ENCODE results near the gene SLC24A4. TPM values are rescaled to one million over a fixed set of nuclear protein-coding genes. Genes with fewer than 3 reads are reported as not detected.

SLC24A4 gene
- total RNA-seq, 4 donors from 2014 or later = 6.9 to 15.1 (median 8.3) TPM

DNA sequence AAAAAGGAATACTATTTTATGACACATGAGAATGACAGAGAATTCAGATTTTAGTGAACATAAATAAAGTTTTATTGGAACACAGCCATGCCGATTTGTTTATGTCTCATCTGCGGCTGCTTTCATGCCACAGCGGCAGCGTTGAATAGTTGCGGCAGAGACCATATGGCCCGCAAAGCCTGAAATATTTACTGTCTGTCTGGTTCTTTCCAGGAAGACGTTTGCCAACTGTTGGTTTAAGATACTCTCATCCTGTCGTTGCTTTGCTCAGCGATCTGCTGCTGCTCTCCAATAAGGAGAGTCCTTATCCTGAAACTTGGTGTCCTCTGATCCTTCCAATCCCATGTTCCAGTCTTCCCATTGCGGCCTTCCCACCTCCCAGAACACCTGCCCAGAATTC, 89.9 kb downstream of the SLC24A4 start:
- 85 to 86% methylated on average over 10 of the region's 10 CpGs for WGBS, 2 donors
- no peak overlapping the region for H3K27ac ChIP-seq
- TF ChIP-seq POLR2A (IDR thresholded peaks at IDR 0.05) (no peak), EP300 (IDR thresholded peaks at IDR 0.05) (no peak)
- TF ChIP-seq, protein P1, sequence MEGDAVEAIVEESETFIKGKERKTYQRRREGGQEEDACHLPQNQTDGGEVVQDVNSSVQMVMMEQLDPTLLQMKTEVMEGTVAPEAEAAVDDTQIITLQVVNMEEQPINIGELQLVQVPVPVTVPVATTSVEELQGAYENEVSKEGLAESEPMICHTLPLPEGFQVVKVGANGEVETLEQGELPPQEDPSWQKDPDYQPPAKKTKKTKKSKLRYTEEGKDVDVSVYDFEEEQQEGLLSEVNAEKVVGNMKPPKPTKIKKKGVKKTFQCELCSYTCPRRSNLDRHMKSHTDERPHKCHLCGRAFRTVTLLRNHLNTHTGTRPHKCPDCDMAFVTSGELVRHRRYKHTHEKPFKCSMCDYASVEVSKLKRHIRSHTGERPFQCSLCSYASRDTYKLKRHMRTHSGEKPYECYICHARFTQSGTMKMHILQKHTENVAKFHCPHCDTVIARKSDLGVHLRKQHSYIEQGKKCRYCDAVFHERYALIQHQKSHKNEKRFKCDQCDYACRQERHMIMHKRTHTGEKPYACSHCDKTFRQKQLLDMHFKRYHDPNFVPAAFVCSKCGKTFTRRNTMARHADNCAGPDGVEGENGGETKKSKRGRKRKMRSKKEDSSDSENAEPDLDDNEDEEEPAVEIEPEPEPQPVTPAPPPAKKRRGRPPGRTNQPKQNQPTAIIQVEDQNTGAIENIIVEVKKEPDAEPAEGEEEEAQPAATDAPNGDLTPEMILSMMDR (IDR thresholded peaks at IDR 0.05) = no peak

DNA sequence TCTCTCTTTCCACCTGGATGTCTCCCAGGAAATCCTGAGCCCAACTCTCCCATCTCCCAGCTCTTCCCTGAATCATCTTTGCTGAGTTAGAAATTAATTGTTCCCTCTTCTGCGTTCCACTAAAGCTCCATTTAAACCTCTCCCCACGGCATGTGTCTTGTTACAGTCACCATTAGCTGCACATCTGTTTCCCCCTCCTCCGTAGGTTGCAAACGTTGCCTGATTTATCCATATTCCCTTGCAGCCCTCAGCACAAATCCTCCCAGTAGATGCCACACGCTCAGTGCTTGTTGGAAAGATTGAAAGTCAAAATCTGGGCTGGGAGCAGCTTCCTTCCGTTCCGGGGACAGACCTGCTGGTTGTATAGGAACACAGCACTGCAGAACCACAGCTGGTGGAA, 90.4 kb downstream of the SLC24A4 start:
- no peaks in the 10 kb centered on the region for H3K36me3 ChIP-seq
- 55 to 60% methylated on average over 7 of the region's 7 CpGs for WGBS, 2 donors
- H3K4me1 ChIP-seq = peaks cover 0 to 22% (median 3%) of the 10 kb centered on the region in 4 donors
- peaks cover 0 to 3% (median 0%) of the 10 kb centered on the region in 4 donors for H3K9me3 ChIP-seq
- no peak overlapping the region for H3K27ac ChIP-seq
- H3K27me3 ChIP-seq = no peaks in the 10 kb centered on the region
- TF ChIP-seq POLR2A (IDR thresholded peaks at IDR 0.05) (no peak), EP300 (IDR thresholded peaks at IDR 0.05) (no peak)
- TF ChIP-seq, protein P1 (IDR thresholded peaks at IDR 0.05) = no peak
- no peak overlapping the region for H3K4me3 ChIP-seq
- DNase-seq (ENCODE audit: low spot score in 2 of 2) = no peak

More for the DNA sequence above, 89.9 kb downstream of the SLC24A4 start:
- H3K4me3 ChIP-seq = no peak overlapping the region
- no peak for DNase-seq (ENCODE audit: low spot score in 2 of 2)
- H3K9me3 ChIP-seq = no peaks in the 10 kb centered on the region
- H3K36me3 ChIP-seq = no peaks in the 10 kb centered on the region
- H3K4me1 ChIP-seq = peaks cover 0 to 27% (median 5%) of the 10 kb centered on the region in 4 donors
- H3K27me3 ChIP-seq = no peaks in the 10 kb centered on the region

DNA sequence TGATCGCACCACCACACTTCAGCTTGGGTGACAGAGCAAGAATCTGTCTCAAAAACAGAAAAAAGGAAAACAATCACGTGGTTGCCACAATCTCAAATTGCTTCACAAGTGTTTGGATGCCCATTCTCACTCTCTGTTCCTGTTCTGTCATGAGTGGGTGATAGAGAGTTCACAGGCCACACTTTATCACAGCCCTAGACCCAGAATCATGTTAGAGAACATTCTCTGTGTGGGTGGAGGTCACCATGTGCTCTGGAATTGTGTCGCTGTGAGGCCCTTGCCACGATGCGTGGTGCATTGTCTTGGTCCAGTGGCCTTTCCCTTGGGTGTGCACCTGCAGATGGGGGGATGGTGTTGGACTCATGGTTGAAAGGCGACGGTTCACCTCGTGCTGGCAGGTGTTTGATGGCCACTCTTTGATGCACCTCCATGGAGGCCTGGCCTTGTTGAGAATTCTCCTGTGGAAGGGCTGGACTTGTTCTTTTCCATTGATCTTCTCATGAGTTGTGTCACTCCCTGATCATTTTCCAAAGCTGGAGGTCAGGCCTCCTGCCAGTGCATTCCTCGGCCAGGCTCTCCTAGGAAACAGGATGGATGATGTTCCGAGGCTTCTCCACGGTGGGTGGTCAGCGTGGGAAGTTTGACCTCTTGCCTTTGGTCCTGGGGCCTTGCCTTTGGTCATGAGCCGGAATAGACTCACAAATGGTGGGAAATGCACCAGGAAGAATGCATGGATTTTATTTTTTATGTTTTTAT, 91.9 kb downstream of the SLC24A4 start:
- Histone ChIP-seq H3K9me3 (peaks cover 0 to 4% (median 0%) of the 10 kb centered on the region in 4 donors), H3K4me1 (peaks cover 0 to 11% (median 0%) of the 10 kb centered on the region in 4 donors), H3K27me3 (no peaks in the 10 kb centered on the region), H3K27ac (no peak overlapping the region), H3K36me3 (no peaks in the 10 kb centered on the region), H3K4me3 (no peak overlapping the region)
- TF ChIP-seq POLR2A (IDR thresholded peaks at IDR 0.05) = no peak
- TF ChIP-seq EP300 (IDR thresholded peaks at IDR 0.05) = no peak
- TF ChIP-seq, protein P1 (IDR thresholded peaks at IDR 0.05) = no peak
- 52 to 55% methylated on average over 13 of the region's 13 CpGs for WGBS, 2 donors
- peak in 1 of 2 donors; percentile 27 for DNase-seq (ENCODE audit: low spot score in 2 of 2)

DNA sequence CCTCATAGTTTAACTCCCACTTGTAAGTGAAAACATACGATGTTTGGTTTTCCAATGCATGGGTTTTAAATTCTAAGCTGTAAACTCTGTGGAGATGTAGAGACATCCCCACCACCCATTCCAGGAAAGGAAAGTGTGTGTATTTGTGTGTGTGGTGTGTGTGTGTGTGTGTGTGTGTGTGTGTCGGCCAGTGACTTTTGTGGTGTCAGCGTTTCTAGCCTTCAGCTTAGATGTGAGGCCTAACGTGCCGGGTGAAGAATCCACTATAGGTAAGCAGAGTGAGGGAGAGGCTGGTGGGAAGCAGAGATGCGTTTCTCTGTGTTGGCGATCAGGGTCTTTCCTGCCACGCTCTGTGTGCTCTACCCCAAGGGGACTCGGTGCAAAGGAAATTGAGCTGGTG, 93.0 kb downstream of the SLC24A4 start:
- no peak for TF ChIP-seq EP300 (IDR thresholded peaks at IDR 0.05)
- TF ChIP-seq, protein P1 (IDR thresholded peaks at IDR 0.05) = no peak
- no peak for TF ChIP-seq POLR2A (IDR thresholded peaks at IDR 0.05)
- peaks cover 0 to 4% (median 0%) of the 10 kb centered on the region in 4 donors for H3K9me3 ChIP-seq
- DNase-seq (ENCODE audit: low spot score in 2 of 2) = no peak
- H3K4me3 ChIP-seq = no peak overlapping the region
- WGBS, 2 donors = 80 to 89% methylated on average over 9 of the region's 9 CpGs
- peaks cover 0 to 11% (median 0%) of the 10 kb centered on the region in 4 donors for H3K4me1 ChIP-seq
- no peaks in the 10 kb centered on the region for H3K27me3 ChIP-seq
- H3K36me3 ChIP-seq = no peaks in the 10 kb centered on the region
- H3K27ac ChIP-seq = no peak overlapping the region

DNA sequence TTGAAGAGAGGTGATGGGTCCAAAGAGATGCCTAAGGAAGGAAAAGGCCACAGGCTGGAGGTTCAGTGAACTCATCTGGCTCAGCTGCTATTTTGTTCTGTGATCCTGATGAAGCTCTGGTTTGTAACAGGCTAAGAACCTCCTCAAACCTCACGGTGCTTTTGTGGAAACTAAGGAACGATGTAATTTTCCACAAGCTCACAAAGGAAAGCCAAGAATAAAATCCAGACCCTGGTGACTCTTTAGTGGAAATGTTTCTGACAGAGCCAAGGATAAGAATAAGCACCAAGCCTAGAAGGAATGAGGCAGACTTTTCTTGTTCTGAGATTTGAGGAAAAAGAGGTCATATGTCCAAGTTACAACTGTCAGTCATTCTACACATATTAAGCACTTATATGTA, 93.6 kb downstream of the SLC24A4 start:
- Histone ChIP-seq H3K9me3 (peaks cover 0 to 4% (median 0%) of the 10 kb centered on the region in 4 donors), H3K36me3 (no peaks in the 10 kb centered on the region), H3K4me1 (peaks cover 0 to 15% (median 0%) of the 10 kb centered on the region in 4 donors), H3K4me3 (no peak overlapping the region), H3K27me3 (no peaks in the 10 kb centered on the region), H3K27ac (no peak overlapping the region)
- TF ChIP-seq, protein P1 (IDR thresholded peaks at IDR 0.05) = no peak
- TF ChIP-seq EP300 (IDR thresholded peaks at IDR 0.05) (no peak), POLR2A (IDR thresholded peaks at IDR 0.05) (no peak)
- WGBS, 2 donors = 49 to 52% methylated on average over 2 of the region's 2 CpGs
- no peak for DNase-seq (ENCODE audit: low spot score in 2 of 2)
